ENCODE results near the gene OSBPL10.

DNA sequence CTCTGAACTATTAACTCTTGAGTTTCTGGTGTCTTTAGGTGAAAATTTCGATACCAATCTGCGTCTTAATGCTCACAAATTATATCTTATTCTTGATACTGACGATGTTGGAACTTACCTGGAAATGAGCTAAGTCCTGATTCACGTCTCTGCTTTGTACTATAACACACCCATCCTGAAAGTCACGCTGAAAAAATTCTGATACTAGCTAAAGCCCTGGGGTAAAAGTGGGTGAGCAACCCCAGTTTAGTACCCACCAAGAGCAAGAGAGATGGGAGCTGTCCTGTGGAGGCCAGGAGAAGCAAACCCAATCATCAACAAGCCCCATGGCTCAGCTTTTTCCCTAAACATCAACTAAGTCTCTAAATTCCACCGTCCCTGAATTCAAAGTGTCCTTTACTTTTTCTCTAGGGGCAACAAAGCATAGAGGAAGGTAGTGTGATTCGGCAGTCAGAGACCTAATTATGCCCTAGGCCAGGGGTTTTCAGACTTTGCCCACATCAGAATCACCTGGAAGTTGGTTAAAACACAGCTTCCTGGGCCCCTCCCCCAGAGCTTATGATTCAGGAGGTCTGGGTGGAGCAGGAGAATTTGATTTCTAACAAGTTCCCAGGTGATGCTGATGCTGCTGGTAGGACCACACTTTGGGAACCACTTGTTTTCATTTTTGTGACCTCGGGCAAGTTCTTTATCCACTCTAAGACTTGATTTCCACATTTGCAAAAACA lies 90.2 kb downstream of the OSBPL10 start:
- TF ChIP-seq, protein P1, sequence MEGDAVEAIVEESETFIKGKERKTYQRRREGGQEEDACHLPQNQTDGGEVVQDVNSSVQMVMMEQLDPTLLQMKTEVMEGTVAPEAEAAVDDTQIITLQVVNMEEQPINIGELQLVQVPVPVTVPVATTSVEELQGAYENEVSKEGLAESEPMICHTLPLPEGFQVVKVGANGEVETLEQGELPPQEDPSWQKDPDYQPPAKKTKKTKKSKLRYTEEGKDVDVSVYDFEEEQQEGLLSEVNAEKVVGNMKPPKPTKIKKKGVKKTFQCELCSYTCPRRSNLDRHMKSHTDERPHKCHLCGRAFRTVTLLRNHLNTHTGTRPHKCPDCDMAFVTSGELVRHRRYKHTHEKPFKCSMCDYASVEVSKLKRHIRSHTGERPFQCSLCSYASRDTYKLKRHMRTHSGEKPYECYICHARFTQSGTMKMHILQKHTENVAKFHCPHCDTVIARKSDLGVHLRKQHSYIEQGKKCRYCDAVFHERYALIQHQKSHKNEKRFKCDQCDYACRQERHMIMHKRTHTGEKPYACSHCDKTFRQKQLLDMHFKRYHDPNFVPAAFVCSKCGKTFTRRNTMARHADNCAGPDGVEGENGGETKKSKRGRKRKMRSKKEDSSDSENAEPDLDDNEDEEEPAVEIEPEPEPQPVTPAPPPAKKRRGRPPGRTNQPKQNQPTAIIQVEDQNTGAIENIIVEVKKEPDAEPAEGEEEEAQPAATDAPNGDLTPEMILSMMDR (IDR thresholded peaks at IDR 0.05): no peak
- TF ChIP-seq POLR2A (IDR thresholded peaks at IDR 0.05): no peak
